HUES6 (cell line): Measurements from ENCODE around the gene NRAP.
A peak's percentile ranks its signal among the peaks of the same experiment; 100 is the strongest.

ENCODE experiments used
- H3K27ac ChIP-seq: 2 replicates; pipeline ENCODE4 v1.7.0; 2013; ENCODE audit warnings: low read depth, mild to moderate bottlenecking, low read length, inconsistent platforms
- H3K27me3 ChIP-seq: 2 replicates; pipeline ENCODE4 v1.6.1; 2013; ENCODE audit warnings: low read length; ENCODE audit not compliant: control insufficient read depth, insufficient read depth
- H3K36me3 ChIP-seq: 2 replicates; pipeline ENCODE4 v1.6.1; 2013; ENCODE audit warnings: low read length; ENCODE audit not compliant: control insufficient read depth, insufficient read depth
- H3K4me1 ChIP-seq: 2 replicates; pipeline ENCODE4 v1.6.1; 2013; ENCODE audit warnings: low read length; ENCODE audit not compliant: control insufficient read depth, insufficient read depth
- H3K4me3 ChIP-seq: 2 replicates; pipeline ENCODE4 v1.5.1; 2013; ENCODE audit warnings: low read depth, low read length
- H3K9ac ChIP-seq: one replicate; pipeline ENCODE4 v1.6.1; 2013; ENCODE audit warnings: mild to moderate bottlenecking, low read length
- H3K9me3 ChIP-seq: 2 replicates; pipeline ENCODE4 v1.6.1; 2013; ENCODE audit warnings: low read depth, low read length; ENCODE audit not compliant: control insufficient read depth, insufficient read depth

The NRAP gene

DNA sequence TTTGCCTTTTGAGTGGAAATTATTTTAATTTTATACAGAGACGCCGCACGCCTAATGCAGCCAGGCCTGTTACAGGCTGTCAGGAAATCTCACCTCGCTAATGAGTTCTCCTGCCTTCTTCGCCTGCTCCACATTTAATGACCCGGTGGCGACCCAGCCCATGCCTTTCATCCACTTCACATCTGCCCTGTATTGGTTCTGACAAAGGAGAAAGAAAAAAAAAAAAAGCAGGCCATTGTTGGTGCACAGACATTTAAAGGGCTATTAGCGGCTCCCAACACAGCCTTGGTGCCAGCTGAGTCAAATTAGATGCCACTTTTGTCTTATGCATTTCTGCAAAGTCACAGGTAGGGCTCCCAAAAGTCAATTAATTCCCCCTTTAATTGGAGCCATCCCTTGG is 43.3 kb downstream of the NRAP start:
- no peaks in the 10 kb centered on the region for H3K9me3 ChIP-seq
- peaks cover 36% of the 10 kb centered on the region for H3K4me1 ChIP-seq
- H3K27ac ChIP-seq, result no peak overlapping the region
- H3K36me3 ChIP-seq, result no peaks in the 10 kb centered on the region
- H3K9ac ChIP-seq, result no peak overlapping the region
- no peak overlapping the region for H3K4me3 ChIP-seq
- H3K27me3 ChIP-seq, result peaks cover 9% of the 10 kb centered on the region; the same call in 1 of the 2 replicates

- Histone ChIP-seq H3K36me3 (no peaks in the 10 kb centered on the region), H3K9me3 (no peaks in the 10 kb centered on the region), H3K9ac (no peak overlapping the region), H3K4me3 (no peak overlapping the region), H3K4me1 (peaks cover 41% of the 10 kb centered on the region), H3K27me3 (peaks cover 19% of the 10 kb centered on the region), H3K27ac (no peak overlapping the region)
Measured at GRCh38 chr10:113619401-113619800, 44.4 kb downstream of the NRAP start.

DNA sequence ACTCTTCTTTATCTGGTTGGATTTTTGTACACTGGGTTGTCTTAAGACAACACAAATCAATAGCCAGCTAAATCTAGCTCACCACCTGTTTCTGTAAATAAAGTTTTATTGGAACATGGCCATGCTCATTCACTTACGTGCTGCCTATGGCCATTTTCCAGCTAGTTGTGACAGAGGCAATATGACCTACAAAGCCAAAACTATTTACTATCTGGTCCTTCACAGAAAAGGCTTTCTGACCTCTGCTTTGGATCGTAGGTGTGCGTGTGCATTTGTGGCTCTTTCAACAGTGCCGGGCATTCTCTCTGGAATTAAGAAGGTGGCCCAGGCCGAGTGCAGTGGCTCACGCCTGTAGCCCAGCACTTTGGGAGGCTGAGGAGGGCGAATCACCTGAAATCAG is 45.5 kb downstream of the NRAP start:
- peaks cover 22% of the 10 kb centered on the region for H3K27me3 ChIP-seq
- H3K4me1 ChIP-seq, result peaks cover 47% of the 10 kb centered on the region

GRCh38 chr10:113617086-113617485 is 46.8 kb downstream of the NRAP start:
- peaks cover 22% of the 10 kb centered on the region for H3K27me3 ChIP-seq

More for the DNA sequence above, 45.5 kb downstream of the NRAP start:
- no peak overlapping the region for H3K27ac ChIP-seq
- H3K9me3 ChIP-seq, result no peaks in the 10 kb centered on the region
- H3K36me3 ChIP-seq, result no peaks in the 10 kb centered on the region
- H3K4me3 ChIP-seq, result no peak overlapping the region
- no peak overlapping the region for H3K9ac ChIP-seq

GRCh38 chr10:113616244-113617074 is 47.4 kb downstream of the NRAP start:
- H3K4me3 ChIP-seq, result peak overlapping the region; percentile 39
- H3K4me1 ChIP-seq, result peaks cover 48% of the 10 kb centered on the region
- H3K9me3 ChIP-seq, result no peaks in the 10 kb centered on the region
- peaks cover 17% of the 10 kb centered on the region for H3K27me3 ChIP-seq
- H3K27ac ChIP-seq, result no peak overlapping the region
- no peaks in the 10 kb centered on the region for H3K36me3 ChIP-seq
- H3K9ac ChIP-seq, result no peak overlapping the region

More at GRCh38 chr10:113617086-113617485, 46.8 kb downstream of the NRAP start:
- Histone ChIP-seq H3K4me3 (peak overlapping the region; percentile 39), H3K27ac (no peak overlapping the region), H3K9ac (no peak overlapping the region), H3K9me3 (no peaks in the 10 kb centered on the region), H3K36me3 (no peaks in the 10 kb centered on the region), H3K4me1 (peaks cover 47% of the 10 kb centered on the region)

DNA sequence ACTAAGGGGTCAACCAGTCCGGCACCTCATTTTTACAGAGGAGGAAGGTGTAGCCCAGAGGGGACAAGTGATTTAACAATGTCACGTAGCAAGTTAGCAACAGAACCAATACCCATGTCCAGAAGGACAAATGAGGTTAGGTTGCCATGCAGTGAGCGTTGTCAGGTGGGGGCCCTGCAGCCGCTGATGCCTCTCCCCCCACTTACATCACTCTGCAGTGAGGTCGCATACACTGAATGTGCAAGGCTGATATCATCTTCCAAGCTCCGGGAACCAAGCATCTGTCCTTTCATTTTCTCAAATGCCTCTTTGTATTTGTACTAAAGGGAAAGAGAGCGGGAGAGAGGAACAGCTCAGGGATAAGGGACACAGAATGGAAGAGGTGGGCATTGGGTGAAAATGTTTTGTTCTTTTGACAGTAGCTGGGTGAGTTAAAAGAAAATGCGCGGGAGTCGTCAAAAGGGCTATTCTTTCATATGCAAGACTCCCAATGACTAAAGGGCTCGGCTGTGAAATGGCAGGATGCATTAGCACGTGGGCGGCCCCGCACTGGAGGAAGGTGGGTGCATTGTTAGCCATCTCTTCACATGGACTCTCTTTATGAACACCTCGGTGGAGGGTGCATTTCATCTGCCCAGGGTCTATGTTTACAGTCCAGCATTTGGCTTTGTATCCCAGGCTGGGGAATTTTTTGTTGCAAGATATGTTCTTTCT is 49.7 kb downstream of the NRAP start:
- Histone ChIP-seq H3K9ac (no peak overlapping the region), H3K36me3 (no peaks in the 10 kb centered on the region), H3K27me3 (peaks cover 17% of the 10 kb centered on the region), H3K4me3 (no peak overlapping the region), H3K9me3 (no peaks in the 10 kb centered on the region), H3K4me1 (peaks cover 40% of the 10 kb centered on the region), H3K27ac (no peak overlapping the region)

DNA sequence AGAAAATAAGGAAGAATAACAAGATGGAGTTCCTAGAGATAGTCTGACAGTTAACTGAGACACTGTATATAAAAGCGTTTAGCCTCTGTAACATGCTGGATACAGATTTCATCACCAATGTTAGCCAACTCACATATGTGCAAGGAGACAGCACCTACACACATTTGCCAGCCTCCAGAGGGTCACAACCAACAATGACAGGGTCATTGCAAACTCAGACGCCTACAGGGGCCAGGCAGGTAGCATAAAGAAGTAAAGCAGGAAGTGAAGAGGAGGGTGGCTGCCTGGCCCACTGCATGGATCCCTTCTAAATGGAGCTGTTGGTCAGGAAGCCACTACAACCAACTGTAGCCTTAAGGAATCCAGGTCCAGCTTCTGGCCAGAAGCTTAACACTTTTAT is 50.4 kb downstream of the NRAP start:
- Histone ChIP-seq H3K4me1 (peaks cover 40% of the 10 kb centered on the region), H3K9ac (no peak overlapping the region), H3K27ac (no peak overlapping the region), H3K9me3 (no peaks in the 10 kb centered on the region), H3K4me3 (no peak overlapping the region), H3K27me3 (peaks cover 17% of the 10 kb centered on the region), H3K36me3 (no peaks in the 10 kb centered on the region)

DNA sequence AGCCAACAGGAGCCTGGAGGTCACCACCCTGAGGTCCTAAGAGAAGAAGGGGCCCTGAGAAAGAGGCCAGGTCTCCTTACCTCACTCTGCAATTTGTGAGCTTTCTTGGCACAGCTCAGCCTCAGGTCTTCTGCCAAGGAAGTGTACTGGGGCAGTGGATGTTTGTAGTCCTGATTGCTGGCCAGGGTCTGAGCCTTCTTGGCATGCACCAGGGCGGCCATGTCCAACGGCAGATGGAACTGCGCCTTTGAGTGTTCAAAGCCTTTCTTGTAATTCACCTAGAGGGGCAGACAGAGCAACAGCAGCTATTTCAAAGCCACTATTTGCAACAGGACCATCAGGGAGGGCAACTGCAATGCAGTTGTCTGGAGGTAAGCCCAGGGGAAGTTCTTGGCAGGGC is 51.7 kb downstream of the NRAP start:
- H3K4me1 ChIP-seq, result peaks cover 34% of the 10 kb centered on the region
- no peaks in the 10 kb centered on the region for H3K36me3 ChIP-seq
- H3K9ac ChIP-seq, result no peak overlapping the region
- H3K9me3 ChIP-seq, result no peaks in the 10 kb centered on the region
- H3K27me3 ChIP-seq, result peaks cover 17% of the 10 kb centered on the region
- no peak overlapping the region for H3K4me3 ChIP-seq
- H3K27ac ChIP-seq, result no peak overlapping the region

DNA sequence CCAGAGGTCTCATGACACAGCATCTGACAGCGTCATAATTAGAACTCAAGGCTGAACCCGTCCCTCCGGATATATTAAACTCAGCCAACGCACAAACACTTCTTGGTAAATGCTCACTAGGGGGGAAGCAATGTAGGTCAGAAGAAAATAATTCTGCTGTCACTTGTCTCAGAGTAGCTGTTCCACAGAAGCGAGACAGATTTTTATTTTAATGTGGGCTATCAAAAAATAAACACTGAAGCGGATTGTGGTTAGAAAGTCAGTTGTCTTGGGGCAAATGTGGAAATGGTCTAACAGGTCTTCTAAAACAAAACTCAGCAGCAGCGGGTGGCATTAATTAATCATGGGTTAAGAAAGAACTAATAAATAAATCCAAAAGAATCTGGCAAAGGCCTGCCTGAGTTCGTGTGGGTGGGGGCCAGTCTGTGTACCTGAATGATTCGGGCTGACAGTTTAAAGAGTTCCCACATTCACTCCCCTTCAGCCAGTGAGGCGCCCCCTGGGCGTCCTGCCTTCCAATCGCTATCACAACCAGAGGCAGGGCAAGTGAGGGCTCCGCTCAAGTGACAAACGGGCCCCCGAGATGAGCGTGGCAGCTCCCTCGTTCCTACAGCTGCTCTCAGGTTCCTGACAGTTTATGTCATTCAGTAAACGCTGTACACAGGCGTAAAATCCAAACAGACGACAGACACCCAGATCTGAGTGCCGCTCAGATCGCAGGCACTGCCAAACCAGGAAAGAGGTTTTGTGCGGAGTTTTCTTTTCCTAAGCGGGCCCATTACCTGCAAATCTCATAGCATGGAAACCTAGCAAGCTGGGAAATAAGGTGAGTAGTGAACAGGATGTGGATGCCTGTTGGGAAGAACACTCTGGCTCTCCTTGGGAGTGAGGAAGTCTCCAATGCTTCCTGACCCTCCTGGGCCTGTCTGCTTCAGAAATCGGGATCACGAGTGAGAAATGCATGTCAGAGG is 52.9 kb downstream of the NRAP start:
- peaks cover 21% of the 10 kb centered on the region for H3K4me1 ChIP-seq

DNA sequence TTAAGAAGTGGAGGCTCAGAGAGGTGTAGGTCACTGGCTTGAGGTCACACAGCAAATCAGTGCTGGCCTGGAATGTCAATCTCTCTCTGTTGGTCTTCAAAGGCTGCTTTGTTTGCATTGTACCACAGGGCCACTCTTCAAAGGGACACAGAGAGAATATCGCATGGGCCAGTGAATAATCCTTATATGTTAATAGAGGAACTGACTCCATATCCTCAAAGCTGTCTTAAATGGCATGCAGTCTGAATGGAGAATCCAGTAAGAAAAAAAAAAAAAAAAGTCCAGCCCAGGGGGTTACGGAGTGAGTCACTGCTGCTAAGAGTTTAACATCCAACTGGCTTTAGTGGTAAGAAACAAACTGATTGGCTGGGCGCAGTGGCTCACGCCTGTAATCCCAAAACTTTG is 54.1 kb downstream of the NRAP start:
- Histone ChIP-seq H3K27me3 (peaks cover 6% of the 10 kb centered on the region), H3K4me3 (no peak overlapping the region), H3K9me3 (no peaks in the 10 kb centered on the region), H3K9ac (no peak overlapping the region), H3K4me1 (peaks cover 15% of the 10 kb centered on the region), H3K27ac (no peak overlapping the region), H3K36me3 (no peaks in the 10 kb centered on the region)

More for the DNA sequence above, 52.9 kb downstream of the NRAP start:
- Histone ChIP-seq H3K4me3 (no peak overlapping the region), H3K27ac (no peak overlapping the region), H3K9me3 (no peaks in the 10 kb centered on the region), H3K27me3 (peaks cover 17% of the 10 kb centered on the region), H3K36me3 (no peaks in the 10 kb centered on the region), H3K9ac (no peak overlapping the region)
